ENCODE data around the gene EPHB2.
"Not testable (repeated sequence)": the region's sequence is repeated elsewhere in the genome, so short reads cannot be mapped to it uniquely, and the experiment has no call there.

The EPHB2 gene

DNA sequence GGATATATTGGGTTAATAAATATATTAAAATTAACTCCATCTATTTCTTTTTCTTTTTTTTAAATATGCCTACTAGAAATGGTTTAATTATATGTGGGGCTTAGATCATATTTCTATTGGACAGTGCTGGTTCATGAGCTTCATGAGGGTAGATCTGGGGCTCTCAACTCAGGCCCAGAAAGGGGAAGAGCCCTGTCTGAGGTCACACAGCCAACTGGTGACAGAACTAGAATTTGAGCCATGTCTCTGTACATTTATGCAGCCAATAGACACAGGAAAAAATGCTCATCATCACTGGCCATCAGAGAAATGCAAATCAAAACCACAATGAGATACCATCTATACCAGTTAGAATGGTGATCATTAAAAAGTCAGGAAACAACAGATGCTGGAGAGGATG, 5.1 kb upstream of the EPHB2 start:
- DNase-seq (ENCODE audit: insufficient read length, low spot score): no peak
- no peak for FAIRE-seq
- TF ChIP-seq, protein P1, sequence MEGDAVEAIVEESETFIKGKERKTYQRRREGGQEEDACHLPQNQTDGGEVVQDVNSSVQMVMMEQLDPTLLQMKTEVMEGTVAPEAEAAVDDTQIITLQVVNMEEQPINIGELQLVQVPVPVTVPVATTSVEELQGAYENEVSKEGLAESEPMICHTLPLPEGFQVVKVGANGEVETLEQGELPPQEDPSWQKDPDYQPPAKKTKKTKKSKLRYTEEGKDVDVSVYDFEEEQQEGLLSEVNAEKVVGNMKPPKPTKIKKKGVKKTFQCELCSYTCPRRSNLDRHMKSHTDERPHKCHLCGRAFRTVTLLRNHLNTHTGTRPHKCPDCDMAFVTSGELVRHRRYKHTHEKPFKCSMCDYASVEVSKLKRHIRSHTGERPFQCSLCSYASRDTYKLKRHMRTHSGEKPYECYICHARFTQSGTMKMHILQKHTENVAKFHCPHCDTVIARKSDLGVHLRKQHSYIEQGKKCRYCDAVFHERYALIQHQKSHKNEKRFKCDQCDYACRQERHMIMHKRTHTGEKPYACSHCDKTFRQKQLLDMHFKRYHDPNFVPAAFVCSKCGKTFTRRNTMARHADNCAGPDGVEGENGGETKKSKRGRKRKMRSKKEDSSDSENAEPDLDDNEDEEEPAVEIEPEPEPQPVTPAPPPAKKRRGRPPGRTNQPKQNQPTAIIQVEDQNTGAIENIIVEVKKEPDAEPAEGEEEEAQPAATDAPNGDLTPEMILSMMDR (IDR thresholded peaks at IDR 0.05; ENCODE audit: insufficient read depth, missing control alignments): no peak

DNA sequence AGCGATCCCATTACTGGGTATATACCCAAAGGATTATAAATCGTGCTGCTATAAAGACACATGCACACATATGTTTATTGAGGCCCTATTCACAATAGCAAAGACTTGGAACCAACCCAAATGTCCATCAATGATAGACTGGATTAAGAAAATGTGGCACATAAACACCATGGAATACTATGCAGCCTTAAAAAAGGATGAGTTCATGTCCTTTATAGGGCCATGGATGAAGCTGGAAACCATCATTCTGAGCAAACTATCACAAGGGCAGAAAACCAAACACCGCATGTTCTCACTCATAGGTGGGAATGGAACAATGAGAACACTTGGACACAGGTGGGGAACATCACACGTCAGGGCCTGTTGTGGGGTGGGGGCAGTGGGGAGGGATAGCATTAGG, 4.5 kb upstream of the EPHB2 start:
- FAIRE-seq; DNase-seq (ENCODE audit: insufficient read length, low spot score): not testable (repeated sequence)

DNA sequence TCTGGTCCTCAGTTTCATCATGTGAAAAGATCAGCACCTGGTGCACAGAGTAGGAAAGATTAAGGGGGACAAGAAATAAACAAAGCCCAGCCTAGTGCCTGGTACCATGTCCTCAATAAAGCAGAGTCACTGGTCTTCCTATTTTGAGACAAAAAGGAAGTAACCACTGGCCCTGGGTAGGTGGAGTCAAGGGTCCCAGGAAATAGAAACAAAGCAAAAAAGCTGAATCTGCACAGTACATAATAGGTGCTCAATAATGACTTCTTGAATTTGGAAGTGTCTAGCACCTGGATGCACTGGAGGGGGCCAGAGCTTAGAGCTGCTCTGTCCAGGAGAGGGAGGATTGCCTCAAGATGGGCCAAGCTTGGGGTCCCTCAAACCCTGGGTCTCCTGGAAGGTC, 1.9 kb upstream of the EPHB2 start:
- DNase-seq (ENCODE audit: insufficient read length, low spot score): no peak
- FAIRE-seq: no peak
- TF ChIP-seq, protein P1 (IDR thresholded peaks at IDR 0.05; ENCODE audit: insufficient read depth, missing control alignments): no peak

DNA sequence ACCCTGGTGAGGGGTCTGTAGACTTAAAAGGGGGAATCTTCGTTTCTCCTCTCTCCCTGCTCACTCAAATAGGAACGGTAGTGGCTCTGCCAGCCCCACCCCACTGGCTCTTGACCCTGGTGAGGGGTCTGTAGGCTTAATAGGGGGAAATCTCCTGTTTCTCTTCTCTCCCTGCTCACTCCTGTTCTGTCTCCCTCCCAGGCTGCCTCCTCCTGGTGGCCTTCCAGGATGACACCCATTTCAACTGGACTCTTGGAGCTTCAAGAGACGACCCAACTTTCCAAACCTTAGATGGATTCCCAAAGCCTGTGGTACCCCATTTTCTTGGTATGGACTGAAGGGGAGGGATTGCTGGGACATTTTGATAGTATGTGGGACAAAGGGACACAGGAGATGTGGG, 1.4 kb upstream of the EPHB2 start:
- FAIRE-seq: no peak
- TF ChIP-seq, protein P1 (IDR thresholded peaks at IDR 0.05; ENCODE audit: insufficient read depth, missing control alignments): no peak
- DNase-seq (ENCODE audit: insufficient read length, low spot score): no peak

GRCh38 chr1:22709891-22710700, 543 bp upstream of the EPHB2 start:
- DNase-seq (ENCODE audit: insufficient read length, low spot score) (no peak), FAIRE-seq (no peak)

DNA sequence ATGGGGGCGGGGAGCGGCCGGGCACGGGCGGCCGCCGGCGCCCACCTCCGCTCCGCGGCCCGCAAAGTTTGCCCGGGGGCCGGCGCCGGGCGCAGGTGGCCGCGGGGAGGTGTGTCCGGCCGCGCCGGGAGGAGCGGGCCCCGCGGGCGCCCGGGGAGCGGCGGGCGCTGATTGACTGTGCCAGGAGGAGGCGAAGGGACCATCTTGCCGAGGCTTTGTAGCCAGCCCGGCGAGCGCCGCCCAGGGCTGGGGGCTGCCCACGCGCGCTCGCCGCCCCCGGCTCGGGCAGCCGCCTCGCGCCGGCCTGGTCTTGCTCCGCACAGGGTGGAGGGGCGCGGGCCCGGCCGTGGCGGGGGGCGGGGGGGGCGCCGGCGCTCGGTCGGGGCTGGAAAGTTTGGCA, 432 bp downstream of the EPHB2 start:
- FAIRE-seq (no peak), DNase-seq (ENCODE audit: insufficient read length, low spot score) (no peak)
- TF ChIP-seq, protein P1 (IDR thresholded peaks at IDR 0.05; ENCODE audit: insufficient read depth, missing control alignments): no peak

More at GRCh38 chr1:22709891-22710700, 543 bp upstream of the EPHB2 start:
- TF ChIP-seq, protein P1 (IDR thresholded peaks at IDR 0.05; ENCODE audit: insufficient read depth, missing control alignments): no peak

- FAIRE-seq (no peak), DNase-seq (ENCODE audit: insufficient read length, low spot score) (no peak)
- TF ChIP-seq, protein P1 (IDR thresholded peaks at IDR 0.05; ENCODE audit: insufficient read depth, missing control alignments): no peak
Observed at GRCh38 chr1:22711591-22712501, 1.2 kb downstream of the EPHB2 start.
